Mesendoderm (in vitro differentiated cells): ENCODE data around the gene SLC44A1.

Source experiments
- DNase-seq: peaks from one replicate; pipeline ENCODE4 v3.0.0; 2013
- H2AK5ac ChIP-seq: 2 replicates; pipeline ENCODE4 v1.6.1; 2013; ENCODE audit warnings: low read length, inconsistent platforms
- H2BK120ac ChIP-seq: 2 replicates; pipeline ENCODE4 v1.6.1; 2013; ENCODE audit warnings: low read depth, mild to moderate bottlenecking, low read length, moderate library complexity, mixed read lengths
- H2BK15ac ChIP-seq: replicated peaks from 2 replicates; pipeline ENCODE4 v1.6.1; 2013; ENCODE audit warnings: low read depth, mild to moderate bottlenecking, moderate library complexity
- H2BK5ac ChIP-seq: 2 replicates; pipeline ENCODE4 v1.6.1; 2013; ENCODE audit warnings: low read length, inconsistent platforms
- H3K18ac ChIP-seq: 2 replicates; pipeline ENCODE4 v1.6.1; 2013; ENCODE audit warnings: mild to moderate bottlenecking, low read length, mixed read lengths
- H3K23ac ChIP-seq: one replicate; pipeline ENCODE4 v1.6.1; 2013; ENCODE audit warnings: low read length
- H3K27ac ChIP-seq: 2 replicates; pipeline ENCODE4 v1.5.1; 2013; ENCODE audit warnings: low read depth, mild to moderate bottlenecking, inconsistent platforms, low read length, moderate library complexity
- H3K27me3 ChIP-seq: 2 replicates; pipeline ENCODE4 v1.6.1; 2013; ENCODE audit warnings: low read length, control low read depth, mild to moderate bottlenecking, inconsistent platforms; ENCODE audit not compliant: insufficient read depth, poor library complexity
- H3K36me3 ChIP-seq: 2 replicates; pipeline ENCODE4 v1.6.1; 2013; ENCODE audit warnings: low read length, inconsistent platforms; ENCODE audit not compliant: control insufficient read depth, insufficient read depth
- H3K4ac ChIP-seq: one replicate; pipeline ENCODE4 v1.6.1; 2013; ENCODE audit warnings: low read depth, mild to moderate bottlenecking, low read length, moderate library complexity
- H3K4me1 ChIP-seq: 2 replicates; pipeline ENCODE4 v1.6.1; 2013; ENCODE audit warnings: low read depth, low read length, inconsistent platforms; ENCODE audit not compliant: control insufficient read depth
- H3K4me2 ChIP-seq: 2 replicates; pipeline ENCODE4 v1.6.1; 2013; ENCODE audit warnings: low read length
- H3K4me3 ChIP-seq: 2 replicates; pipeline ENCODE4 v1.5.1; 2013; ENCODE audit warnings: mild to moderate bottlenecking, low read length
- H3K56ac ChIP-seq: one replicate; pipeline ENCODE4 v1.6.1; 2013; ENCODE audit warnings: low read length
- H3K79me1 ChIP-seq: 2 replicates; pipeline ENCODE4 v1.6.1; 2013; ENCODE audit warnings: low read length, inconsistent platforms
- H3K79me2 ChIP-seq: 2 replicates; pipeline ENCODE4 v1.6.1; 2013; ENCODE audit warnings: mild to moderate bottlenecking, low read length; ENCODE audit not compliant: control insufficient read depth, insufficient read depth
- H3K9ac ChIP-seq: 2 replicates; pipeline ENCODE4 v1.6.1; 2013; ENCODE audit warnings: low read length, inconsistent platforms
- H4K5ac ChIP-seq: one replicate; pipeline ENCODE4 v1.6.1; 2013; ENCODE audit warnings: low read length
- H4K8ac ChIP-seq: one replicate; pipeline ENCODE4 v1.6.1; 2013; ENCODE audit warnings: low read depth, mild to moderate bottlenecking, control low read depth, low read length, moderate library complexity
- WGBS: extraction: QIAGEN DNeasy Blood & Tissue Kit; methylation state at CpG from one replicate; pipeline ENCODE4 v1.1.7; 2013; ENCODE audit warnings: low lambda C conversion rate, missing lambda C conversion rate; ENCODE audit not compliant: insufficient coverage; ENCODE audit errors: extremely low coverage; 5-methylcytosine and 5-hydroxymethylcytosine counted together

Gene SLC44A1

GRCh38 chr9:105275111-105275510 lies 30.7 kb downstream of the SLC44A1 start:
- H3K36me3 ChIP-seq, result no peaks in the 10 kb centered on the region
- H3K23ac ChIP-seq, result no peak overlapping the region
- no peaks in the 10 kb centered on the region for H3K27me3 ChIP-seq
- no CpG with 5 or more reads among the region's 1 CpG for WGBS
- H2BK120ac ChIP-seq, result no peak overlapping the region
- no peak overlapping the region for H2AK5ac ChIP-seq
- H3K4me3 ChIP-seq, result no peak overlapping the region
- H3K4me2 ChIP-seq, result no peak overlapping the region
- H3K27ac ChIP-seq, result no peak overlapping the region
- H3K79me2 ChIP-seq, result peaks cover 10% of the 10 kb centered on the region
- H3K18ac ChIP-seq, result no peak overlapping the region
- no peak overlapping the region for H3K56ac ChIP-seq
- peaks cover 11% of the 10 kb centered on the region for H3K79me1 ChIP-seq
- no peak overlapping the region for H2BK5ac ChIP-seq
- no peak overlapping the region for H3K9ac ChIP-seq
- H4K8ac ChIP-seq, result no peak overlapping the region
- DNase-seq, result no peak
- H4K5ac ChIP-seq, result no peak overlapping the region
- H3K4me1 ChIP-seq, result peaks cover 10% of the 10 kb centered on the region
- no peak overlapping the region for H2BK15ac ChIP-seq
- H3K4ac ChIP-seq, result no peak overlapping the region

DNA sequence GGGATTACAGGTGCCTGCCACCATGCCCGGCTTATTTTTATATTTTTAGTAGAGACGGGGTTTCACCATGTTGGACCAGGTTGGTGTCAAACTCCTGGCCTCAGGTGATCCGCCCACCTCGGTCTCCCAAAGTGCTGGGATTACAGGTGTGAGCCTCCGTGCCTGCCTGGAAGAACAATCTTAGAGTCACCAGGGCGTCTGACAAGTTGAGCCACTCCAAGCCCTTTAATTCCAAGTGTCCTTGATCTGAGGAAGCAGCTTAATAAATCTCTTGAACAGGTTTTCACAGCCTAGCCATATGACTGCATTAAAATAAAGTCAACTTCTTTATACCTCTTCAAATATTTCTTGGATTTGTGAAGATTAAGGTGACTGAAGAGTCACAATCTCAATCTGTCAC lies 31.5 kb downstream of the SLC44A1 start:
- Histone ChIP-seq H3K79me1 (peaks cover 14% of the 10 kb centered on the region), H3K9ac (no peak overlapping the region), H3K79me2 (peaks cover 12% of the 10 kb centered on the region), H3K4me2 (no peak overlapping the region), H2AK5ac (no peak overlapping the region), H3K36me3 (no peaks in the 10 kb centered on the region), H3K4ac (no peak overlapping the region), H3K4me1 (peaks cover 4% of the 10 kb centered on the region), H3K23ac (no peak overlapping the region), H4K5ac (no peak overlapping the region), H2BK120ac (no peak overlapping the region), H3K4me3 (no peak overlapping the region), H3K56ac (no peak overlapping the region), H3K27ac (no peak overlapping the region), H2BK5ac (no peak overlapping the region), H2BK15ac (no peak overlapping the region), H3K18ac (no peak overlapping the region), H3K27me3 (no peaks in the 10 kb centered on the region), H4K8ac (no peak overlapping the region)
- WGBS, result no CpG with 5 or more reads among the region's 6 CpGs
- no peak for DNase-seq

GRCh38 chr9:105278751-105279150 lies 34.3 kb downstream of the SLC44A1 start:
- Histone ChIP-seq H3K56ac (no peak overlapping the region), H3K4ac (no peak overlapping the region), H4K8ac (no peak overlapping the region), H3K79me1 (peaks cover 18% of the 10 kb centered on the region), H3K27me3 (no peaks in the 10 kb centered on the region), H3K27ac (no peak overlapping the region), H3K18ac (no peak overlapping the region), H3K79me2 (peaks cover 11% of the 10 kb centered on the region), H2BK5ac (no peak overlapping the region), H3K4me3 (no peak overlapping the region), H2BK15ac (no peak overlapping the region), H3K4me2 (no peak overlapping the region), H2BK120ac (no peak overlapping the region), H3K9ac (no peak overlapping the region), H3K4me1 (no peaks in the 10 kb centered on the region), H4K5ac (no peak overlapping the region), H3K23ac (no peak overlapping the region), H3K36me3 (no peaks in the 10 kb centered on the region), H2AK5ac (no peak overlapping the region)
- DNase-seq, result no peak
- WGBS, result no CpG with 5 or more reads among the region's 4 CpGs

GRCh38 chr9:105280691-105281090 lies 36.2 kb downstream of the SLC44A1 start:
- Histone ChIP-seq H3K4ac (no peak overlapping the region), H3K27me3 (no peaks in the 10 kb centered on the region), H2AK5ac (no peak overlapping the region), H3K18ac (no peak overlapping the region), H4K8ac (no peak overlapping the region), H3K4me1 (no peaks in the 10 kb centered on the region), H3K36me3 (no peaks in the 10 kb centered on the region), H2BK5ac (no peak overlapping the region), H3K27ac (no peak overlapping the region), H3K56ac (no peak overlapping the region), H2BK15ac (no peak overlapping the region), H3K79me1 (peaks cover 18% of the 10 kb centered on the region), H4K5ac (no peak overlapping the region), H3K9ac (no peak overlapping the region), H3K4me3 (no peak overlapping the region), H2BK120ac (no peak overlapping the region), H3K23ac (no peak overlapping the region), H3K79me2 (peaks cover 7% of the 10 kb centered on the region), H3K4me2 (no peak overlapping the region)
- no CpG with 5 or more reads among the region's 2 CpGs for WGBS
- no peak for DNase-seq

DNA sequence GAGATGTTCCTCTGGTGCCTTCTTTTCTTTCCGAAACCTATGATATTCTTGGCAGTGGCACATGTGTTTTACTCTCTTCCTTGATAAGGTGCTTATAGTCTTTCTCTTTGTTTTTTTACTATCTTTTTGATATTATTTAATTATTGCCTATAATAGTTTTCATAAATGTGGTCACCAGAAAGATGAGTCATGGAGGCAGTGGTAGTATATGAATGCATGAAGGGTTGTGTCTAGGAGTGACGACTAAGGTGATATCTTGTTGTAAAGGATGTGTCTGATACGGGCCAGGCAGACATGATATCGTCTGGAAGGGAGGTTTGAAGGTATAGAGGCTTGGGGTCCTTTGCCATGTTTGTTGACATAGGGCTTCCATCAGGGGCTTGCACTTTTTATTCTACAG lies 36.8 kb downstream of the SLC44A1 start:
- no peak overlapping the region for H3K27ac ChIP-seq
- no peak overlapping the region for H3K56ac ChIP-seq
- H4K8ac ChIP-seq, result no peak overlapping the region
- no peak overlapping the region for H2BK15ac ChIP-seq
- no peak overlapping the region for H3K4ac ChIP-seq
- peaks cover 19% of the 10 kb centered on the region for H3K79me1 ChIP-seq
- no peaks in the 10 kb centered on the region for H3K4me1 ChIP-seq
- no peak overlapping the region for H2AK5ac ChIP-seq
- H3K4me3 ChIP-seq, result no peak overlapping the region
- no CpG with 5 or more reads among the region's 4 CpGs for WGBS
- DNase-seq, result no peak
- H3K18ac ChIP-seq, result no peak overlapping the region
- no peaks in the 10 kb centered on the region for H3K27me3 ChIP-seq
- H3K9ac ChIP-seq, result no peak overlapping the region
- no peak overlapping the region for H3K23ac ChIP-seq
- no peaks in the 10 kb centered on the region for H3K36me3 ChIP-seq
- H2BK5ac ChIP-seq, result no peak overlapping the region
- no peak overlapping the region for H2BK120ac ChIP-seq
- H3K79me2 ChIP-seq, result peaks cover 9% of the 10 kb centered on the region
- H4K5ac ChIP-seq, result no peak overlapping the region
- H3K4me2 ChIP-seq, result no peak overlapping the region

- no peak overlapping the region for H3K27ac ChIP-seq
- H2BK120ac ChIP-seq, result no peak overlapping the region
- no peak for DNase-seq
- H3K79me2 ChIP-seq, result peaks cover 9% of the 10 kb centered on the region
- no peak overlapping the region for H3K4me3 ChIP-seq
- H3K9ac ChIP-seq, result no peak overlapping the region
- no peak overlapping the region for H2BK5ac ChIP-seq
- no peak overlapping the region for H3K4me2 ChIP-seq
- no peak overlapping the region for H3K18ac ChIP-seq
- no CpG with 5 or more reads among the region's 1 CpG for WGBS
- H3K79me1 ChIP-seq, result peaks cover 16% of the 10 kb centered on the region
- no peak overlapping the region for H4K8ac ChIP-seq
- H3K27me3 ChIP-seq, result no peaks in the 10 kb centered on the region
- no peak overlapping the region for H3K4ac ChIP-seq
- no peaks in the 10 kb centered on the region for H3K36me3 ChIP-seq
- no peak overlapping the region for H2BK15ac ChIP-seq
- no peak overlapping the region for H3K23ac ChIP-seq
- no peak overlapping the region for H3K56ac ChIP-seq
- no peaks in the 10 kb centered on the region for H3K4me1 ChIP-seq
- H4K5ac ChIP-seq, result no peak overlapping the region
- no peak overlapping the region for H2AK5ac ChIP-seq
Observed at GRCh38 chr9:105281926-105282325, 37.5 kb downstream of the SLC44A1 start.
